ENCODE measurements around the gene COX6A2. TPM values are rescaled to one million over a fixed set of nuclear protein-coding genes. Genes with fewer than 3 reads are reported as not detected.

Gene COX6A2
- total and polyA plus RNA-seq, 2 experiments from 2014 or later = 40.7 to 166 TPM

GRCh38 chr16:31474773-31475738 is 46.9 kb upstream of the COX6A2 start:
- Histone ChIP-seq H3K27ac (no peak overlapping the region), H3K4me1 (ENCODE audit: low read depth) (peaks cover 15% of the 10 kb centered on the region), H3K4me3 (no peak overlapping the region), H3K36me3 (peaks cover 8% of the 10 kb centered on the region), H3K9me3 (ENCODE audit: low read depth) (no peaks in the 10 kb centered on the region), H3K27me3 (peaks cover 24% of the 10 kb centered on the region)
- DNase-seq (ENCODE audit: low read depth in 1 of 2, low spot score in 1 of 2) = no peak
- no peak for TF ChIP-seq CTCF (IDR thresholded peaks at IDR 0.05; ENCODE audit: low read depth, low read length)

GRCh38 chr16:31474173-31474714 is 46.1 kb upstream of the COX6A2 start:
- peak in 1 of 2 donors; percentile 69 for DNase-seq (ENCODE audit: low read depth in 1 of 2, low spot score in 1 of 2)
- H3K4me3 ChIP-seq = no peak overlapping the region
- H3K27me3 ChIP-seq = peaks cover 24% of the 10 kb centered on the region
- H3K9me3 ChIP-seq (ENCODE audit: low read depth) = no peaks in the 10 kb centered on the region
- H3K27ac ChIP-seq = no peak overlapping the region
- peaks cover 8% of the 10 kb centered on the region for H3K36me3 ChIP-seq
- H3K4me1 ChIP-seq (ENCODE audit: low read depth) = peaks cover 15% of the 10 kb centered on the region
- TF ChIP-seq CTCF (IDR thresholded peaks at IDR 0.05; ENCODE audit: low read depth, low read length) = no peak

- Histone ChIP-seq H3K4me3 (no peak overlapping the region), H3K9me3 (ENCODE audit: low read depth) (no peaks in the 10 kb centered on the region), H3K4me1 (ENCODE audit: low read depth) (peaks cover 15% of the 10 kb centered on the region), H3K36me3 (peaks cover 8% of the 10 kb centered on the region), H3K27ac (no peak overlapping the region), H3K27me3 (peaks cover 24% of the 10 kb centered on the region)
- DNase-seq (ENCODE audit: low read depth in 1 of 2, low spot score in 1 of 2) = no peak
- TF ChIP-seq CTCF (IDR thresholded peaks at IDR 0.05; ENCODE audit: low read depth, low read length) = no peak
Measured at GRCh38 chr16:31473264-31473984, 45.3 kb upstream of the COX6A2 start.

- H3K27me3 ChIP-seq = peaks cover 24% of the 10 kb centered on the region
- H3K9me3 ChIP-seq (ENCODE audit: low read depth) = no peaks in the 10 kb centered on the region
- DNase-seq (ENCODE audit: low read depth in 1 of 2, low spot score in 1 of 2) = peak; percentile 82 to 97
- peaks cover 9% of the 10 kb centered on the region for H3K4me1 ChIP-seq (ENCODE audit: low read depth)
- peak; percentile 86 for TF ChIP-seq CTCF (IDR thresholded peaks at IDR 0.05; ENCODE audit: low read depth, low read length)
- peaks cover 8% of the 10 kb centered on the region for H3K36me3 ChIP-seq
- peak overlapping the region; percentile 62 for H3K27ac ChIP-seq
- peak overlapping the region; percentile 65 for H3K4me3 ChIP-seq
Measured at GRCh38 chr16:31472709-31473203, 44.6 kb upstream of the COX6A2 start.

Measured in cardiac muscle cell (in vitro differentiated cells and primary cell).